Measurements from ENCODE around the gene ARX. TPM values are rescaled to one million over a fixed set of nuclear protein-coding genes. Genes with fewer than 3 reads are reported as not detected.
A peak's percentile ranks its signal among the peaks of the same experiment; 100 is the strongest.

Gene ARX
- total and polyA plus RNA-seq, 2 donors (not counting 3 experiments of a cell fraction or from before 2014, with no cell fraction given): not detected

DNA sequence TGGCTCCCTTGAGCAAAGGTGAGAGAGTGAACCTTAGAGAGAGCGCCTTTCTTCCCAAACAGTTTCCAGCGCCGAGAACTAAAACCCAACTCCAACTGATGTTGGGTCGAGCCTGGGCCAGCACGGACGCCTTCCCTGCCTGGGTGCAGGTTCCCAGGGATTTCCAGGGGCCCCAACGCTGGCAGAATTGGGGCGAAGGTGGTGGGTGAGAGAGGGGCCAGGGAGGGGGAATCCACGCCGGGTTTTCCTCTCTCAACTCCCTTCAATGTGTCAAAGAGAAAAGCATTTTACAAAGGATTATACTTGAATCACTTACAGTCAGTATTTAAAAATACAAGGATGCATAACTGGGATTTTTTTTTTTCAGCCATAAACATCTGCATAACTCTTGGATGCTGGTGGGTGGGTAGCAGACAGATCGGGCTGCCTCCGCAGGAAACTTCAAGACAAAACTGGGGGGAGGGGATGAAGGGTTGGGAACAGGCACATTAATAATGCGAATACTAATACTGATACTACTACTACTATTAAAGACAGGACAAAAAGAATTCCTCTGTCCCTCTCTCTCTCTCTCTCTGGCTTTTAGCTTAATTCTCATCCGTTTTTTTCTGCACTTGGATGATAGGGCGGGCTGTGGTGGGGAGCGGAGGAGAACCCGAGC, 1.3 kb upstream of the ARX start:
- Histone ChIP-seq H3K27me3 (ENCODE audit: control insufficient read depth in 2 of 2, insufficient read depth in 2 of 2, low read length in 2 of 2) (peaks cover 69 to 93% of the 10 kb centered on the region in 2 experiments), H3K4me3 (replicated peaks in 1 of 3; ENCODE audit: insufficient read depth in 1 of 3, low read depth in 1 of 3, low read length in 3 of 3) (no peak overlapping the region), H4K20me1 (replicated peaks; ENCODE audit: control insufficient read depth, extremely low read depth, insufficient read depth, low read length) (no peaks in the 10 kb centered on the region), H3K9ac (replicated peaks; ENCODE audit: extremely low read depth, insufficient read depth, low read length) (no peak overlapping the region), H3K27ac (ENCODE audit: insufficient read depth, low read depth, low read length) (no peak overlapping the region), H3K4me2 (ENCODE audit: insufficient read depth, low read length) (no peak overlapping the region), H3K9me1 (replicated peaks; ENCODE audit: control insufficient read depth, extremely low read depth, insufficient read depth, low read length) (no peaks in the 10 kb centered on the region), H3K4me1 (ENCODE audit: control insufficient read depth, extremely low read depth, insufficient read depth, low read length) (peaks cover 2% of the 10 kb centered on the region), H3K36me3 (ENCODE audit: control insufficient read depth in 2 of 2, extremely low read depth in 1 of 2, insufficient read depth in 2 of 2, low read length in 2 of 2) (no peaks in the 10 kb centered on the region), H2AFZ (ENCODE audit: low read depth, low read length) (no peak overlapping the region), H3K79me2 (ENCODE audit: control insufficient read depth, insufficient read depth, low read length) (no peaks in the 10 kb centered on the region), H3K9me3 (replicated peaks; ENCODE audit: control insufficient read depth, insufficient read depth, low read length) (no peaks in the 10 kb centered on the region)
- BruUV-seq (replicated peaks): no TSS peak
- TF ChIP-seq POLR2AphosphoS5 (IDR thresholded peaks at IDR 0.05; ENCODE audit: insufficient read depth, low read depth, low read length) (no peak), EZH2 (IDR thresholded peaks at IDR 0.05; ENCODE audit: borderline replicate concordance, low read depth, low read length, severe bottlenecking) (peak; percentile 22)
- POLR2A ChIA-PET: no interaction called here
- DNase-seq (ENCODE audit: low read depth, low spot score): no peak
- CTCF ChIA-PET: interaction anchor here (1.3 kb wide), 1 partner anchor 175 kb away, joined by 3 read pairs; no protein-coding TSS in a partner anchor
- intact Hi-C loops (cut with micrococcal nuclease): no loop called here
- dilution Hi-C loops (cut with MboI; ENCODE audit: extremely low pct_ligation_motif_present, low sequenced_read_pairs): no loop called here
- no peak for FAIRE-seq

- dilution Hi-C loops (cut with MboI; ENCODE audit: extremely low pct_ligation_motif_present, low sequenced_read_pairs) (no loop called here), intact Hi-C loops (cut with micrococcal nuclease) (no loop called here)
- no peak overlapping the region for H3K27ac ChIP-seq (ENCODE audit: insufficient read depth, low read depth, low read length)
- H3K79me2 ChIP-seq (ENCODE audit: control insufficient read depth, insufficient read depth, low read length): no peaks in the 10 kb centered on the region
- no peak for DNase-seq (ENCODE audit: low read depth, low spot score)
- no TSS peak for BruUV-seq (replicated peaks)
- H3K27me3 ChIP-seq (ENCODE audit: control insufficient read depth in 2 of 2, insufficient read depth in 2 of 2, low read length in 2 of 2): peaks cover 69 to 93% of the 10 kb centered on the region in 2 experiments
- H3K4me3 ChIP-seq (replicated peaks in 1 of 3; ENCODE audit: insufficient read depth in 1 of 3, low read depth in 1 of 3, low read length in 3 of 3): no peak overlapping the region
- peak; percentile 2 for TF ChIP-seq EZH2 (IDR thresholded peaks at IDR 0.05; ENCODE audit: borderline replicate concordance, low read depth, low read length, severe bottlenecking)
- TF ChIP-seq MYC (IDR thresholded peaks at IDR 0.05; ENCODE audit: low read depth, low read length): no peak
- H4K20me1 ChIP-seq (replicated peaks; ENCODE audit: control insufficient read depth, extremely low read depth, insufficient read depth, low read length): no peaks in the 10 kb centered on the region
- H3K9ac ChIP-seq (replicated peaks; ENCODE audit: extremely low read depth, insufficient read depth, low read length): no peak overlapping the region
- ChIA-PET CTCF (interaction anchor here (1.3 to 1.4 kb wide), 2 partner anchors 174 to 178 kb away, joined by 3 to 5 read pairs; no protein-coding TSS in a partner anchor), POLR2A (no interaction called here)
- no peaks in the 10 kb centered on the region for H3K36me3 ChIP-seq (ENCODE audit: control insufficient read depth in 2 of 2, extremely low read depth in 1 of 2, insufficient read depth in 2 of 2, low read length in 2 of 2)
- H2AFZ ChIP-seq (ENCODE audit: low read depth, low read length): no peak overlapping the region
- FAIRE-seq: no peak
- no peaks in the 10 kb centered on the region for H3K9me1 ChIP-seq (replicated peaks; ENCODE audit: control insufficient read depth, extremely low read depth, insufficient read depth, low read length)
- no peak overlapping the region for H3K4me2 ChIP-seq (ENCODE audit: insufficient read depth, low read length)
- no peaks in the 10 kb centered on the region for H3K9me3 ChIP-seq (replicated peaks; ENCODE audit: control insufficient read depth, insufficient read depth, low read length)
- peaks cover 2% of the 10 kb centered on the region for H3K4me1 ChIP-seq (ENCODE audit: control insufficient read depth, extremely low read depth, insufficient read depth, low read length)
Observed at GRCh38 chrX:25016361-25016671, 551 bp upstream of the ARX start.
